ENCODE results near the gene SLC38A1.

Gene SLC38A1

GRCh38 chr12:46133751-46134150, 135.1 kb downstream of the SLC38A1 start:
- no peak for DNase-seq (ENCODE audit: low spot score)

All from COLO829 (cell line).